DOHH2 (cell line): ENCODE measurements around the gene PIAS1.

Source experiments
- H3F3A ChIP-seq: fragments of 200-600 bp; sonication (generic), shearing (Covaris generic); 2 replicates; pipeline ENCODE4 v1.6.0; 2016; ENCODE audit warnings: antibody characterized with exemption, mild to moderate bottlenecking; ENCODE audit not compliant: control insufficient read depth, insufficient read depth
- H3K27ac ChIP-seq: fragments of 200-600 bp; sonication (generic); 2 replicates; pipeline ENCODE4 v1.5.1; 2014; ENCODE audit warnings: low read depth, mild to moderate bottlenecking, low read length, moderate library complexity
- H3K27me3 ChIP-seq: fragments of 200-600 bp; sonication (generic); 2 replicates; pipeline ENCODE4 v1.6.1; 2014; ENCODE audit warnings: mild to moderate bottlenecking, low read length, mixed read lengths; ENCODE audit not compliant: control insufficient read depth
- H3K36me3 ChIP-seq: fragments of 200-600 bp; sonication (generic); 2 replicates; pipeline ENCODE4 v1.6.1; 2014; ENCODE audit warnings: mild to moderate bottlenecking, low read length, moderate library complexity, mixed read lengths; ENCODE audit not compliant: control insufficient read depth
- H3K4me1 ChIP-seq: fragments of 200-600 bp; sonication (generic); 2 replicates; pipeline ENCODE4 v1.6.1; 2014; ENCODE audit warnings: mild to moderate bottlenecking, low read length, mixed read lengths; ENCODE audit not compliant: control insufficient read depth
- H3K4me2 ChIP-seq: fragments of 200-600 bp; sonication (generic); 2 replicates; pipeline ENCODE4 v1.6.0; 2014; ENCODE audit warnings: mild to moderate bottlenecking, low read length, moderate library complexity
- H3K4me3 ChIP-seq: fragments of 200-600 bp; sonication (generic); 2 replicates; pipeline ENCODE4 v1.5.1; 2014; ENCODE audit warnings: mild to moderate bottlenecking, low read length, mixed read lengths
- H3K79me2 ChIP-seq: fragments of 200-600 bp; sonication (generic); 2 replicates; pipeline ENCODE4 v1.6.1; 2014; ENCODE audit warnings: mild to moderate bottlenecking, low read length, mixed read lengths; ENCODE audit not compliant: control insufficient read depth
- H3K9me2 ChIP-seq: fragments of 200-600 bp; sonication (generic); replicated peaks from 2 replicates; pipeline ENCODE4 v1.6.1; 2014; ENCODE audit warnings: mild to moderate bottlenecking, low read length, mixed read lengths; ENCODE audit not compliant: control insufficient read depth
- H3K9me3 ChIP-seq: fragments of 200-600 bp; sonication (generic); 2 replicates; pipeline ENCODE4 v1.6.1; 2014; ENCODE audit warnings: antibody characterized with exemption, low read length, mixed read lengths; ENCODE audit not compliant: control insufficient read depth, insufficient read depth
- H4K20me1 ChIP-seq: fragments of 200-600 bp; sonication (generic); 2 replicates; pipeline ENCODE4 v1.6.0; 2014; ENCODE audit warnings: low read depth, mild to moderate bottlenecking, antibody characterized with exemption, low read length, moderate library complexity; ENCODE audit not compliant: control insufficient read depth, insufficient read depth
- EZH2phosphoT487 ChIP-seq: fragments of 200-600 bp; sonication (generic); IDR thresholded peaks from 2 replicates; pipeline ENCODE4 v1.6.1; 2017; ENCODE audit warnings: borderline replicate concordance, mild to moderate bottlenecking, antibody characterized with exemption, low read length, moderate library complexity, mixed read lengths
- TF ChIP-seq, protein P1 (sequence below): fragments of 200-600 bp; sonication (generic); IDR thresholded peaks from one replicate; pipeline ENCODE4 v1.5.1; 2014; ENCODE audit warnings: antibody characterized with exemption, mild to moderate bottlenecking, low read depth, low read length; ENCODE audit not compliant: poor library complexity, severe bottlenecking

PIAS1 gene

DNA sequence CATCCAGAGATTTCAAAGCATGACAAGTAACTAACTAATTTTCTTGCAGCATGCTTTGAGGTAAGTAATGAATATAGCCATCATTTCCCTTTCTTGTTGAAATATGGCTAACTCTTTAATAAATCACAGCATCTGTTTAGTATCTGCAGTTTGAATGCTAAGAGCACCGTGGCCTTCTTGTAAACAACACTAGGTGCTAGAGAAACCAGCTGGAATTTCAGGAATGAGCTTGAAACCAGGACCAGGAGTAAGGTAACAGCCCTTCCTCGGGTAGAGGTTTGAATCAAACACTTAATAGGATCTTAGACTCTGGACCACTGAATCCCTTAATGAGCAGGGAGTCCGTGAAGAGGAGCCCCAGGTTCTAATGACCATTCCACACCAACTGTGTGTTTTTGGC, 137.4 kb downstream of the PIAS1 start:
- Histone ChIP-seq H3K27ac (no peak overlapping the region), H3K4me1 (peaks cover 19% of the 10 kb centered on the region), H3F3A (peaks cover 5% of the 10 kb centered on the region), H3K79me2 (no peaks in the 10 kb centered on the region), H3K4me3 (no peak overlapping the region), H3K9me3 (no peaks in the 10 kb centered on the region), H3K9me2 (no peaks in the 10 kb centered on the region), H3K27me3 (no peaks in the 10 kb centered on the region), H3K36me3 (peaks cover 74% of the 10 kb centered on the region), H4K20me1 (no peaks in the 10 kb centered on the region; the same call in 1 of the 2 replicates), H3K4me2 (no peak overlapping the region)
- TF ChIP-seq EZH2phosphoT487: no peak
- TF ChIP-seq, protein P1, sequence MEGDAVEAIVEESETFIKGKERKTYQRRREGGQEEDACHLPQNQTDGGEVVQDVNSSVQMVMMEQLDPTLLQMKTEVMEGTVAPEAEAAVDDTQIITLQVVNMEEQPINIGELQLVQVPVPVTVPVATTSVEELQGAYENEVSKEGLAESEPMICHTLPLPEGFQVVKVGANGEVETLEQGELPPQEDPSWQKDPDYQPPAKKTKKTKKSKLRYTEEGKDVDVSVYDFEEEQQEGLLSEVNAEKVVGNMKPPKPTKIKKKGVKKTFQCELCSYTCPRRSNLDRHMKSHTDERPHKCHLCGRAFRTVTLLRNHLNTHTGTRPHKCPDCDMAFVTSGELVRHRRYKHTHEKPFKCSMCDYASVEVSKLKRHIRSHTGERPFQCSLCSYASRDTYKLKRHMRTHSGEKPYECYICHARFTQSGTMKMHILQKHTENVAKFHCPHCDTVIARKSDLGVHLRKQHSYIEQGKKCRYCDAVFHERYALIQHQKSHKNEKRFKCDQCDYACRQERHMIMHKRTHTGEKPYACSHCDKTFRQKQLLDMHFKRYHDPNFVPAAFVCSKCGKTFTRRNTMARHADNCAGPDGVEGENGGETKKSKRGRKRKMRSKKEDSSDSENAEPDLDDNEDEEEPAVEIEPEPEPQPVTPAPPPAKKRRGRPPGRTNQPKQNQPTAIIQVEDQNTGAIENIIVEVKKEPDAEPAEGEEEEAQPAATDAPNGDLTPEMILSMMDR: no peak

DNA sequence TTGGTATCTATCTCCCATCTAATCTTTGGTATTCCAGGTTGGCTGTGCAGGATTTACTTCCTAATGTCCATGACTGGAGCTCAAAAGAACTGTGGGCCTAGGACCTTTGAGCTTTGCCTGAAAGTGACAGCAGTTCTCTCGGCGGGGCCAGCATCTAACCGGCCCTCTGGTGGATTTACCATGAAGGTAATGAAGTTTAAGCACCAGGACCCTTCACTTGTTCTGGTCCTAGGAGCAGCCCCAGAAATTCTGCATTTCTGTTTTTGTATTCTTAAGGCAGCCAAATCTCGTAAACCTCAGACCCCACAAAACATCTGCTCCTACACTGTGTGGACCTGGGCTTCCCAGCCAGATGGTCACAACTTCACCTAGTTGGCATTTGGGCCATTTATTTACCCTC, 138.0 kb downstream of the PIAS1 start:
- Histone ChIP-seq H3K79me2 (no peaks in the 10 kb centered on the region), H4K20me1 (no peaks in the 10 kb centered on the region; the same call in 1 of the 2 replicates), H3K4me2 (no peak overlapping the region), H3K9me3 (no peaks in the 10 kb centered on the region), H3F3A (peaks cover 5% of the 10 kb centered on the region), H3K27ac (no peak overlapping the region), H3K27me3 (no peaks in the 10 kb centered on the region), H3K36me3 (peaks cover 68% of the 10 kb centered on the region), H3K4me3 (no peak overlapping the region), H3K4me1 (peaks cover 19% of the 10 kb centered on the region), H3K9me2 (no peaks in the 10 kb centered on the region)
- TF ChIP-seq, protein P1: no peak
- no peak for TF ChIP-seq EZH2phosphoT487

DNA sequence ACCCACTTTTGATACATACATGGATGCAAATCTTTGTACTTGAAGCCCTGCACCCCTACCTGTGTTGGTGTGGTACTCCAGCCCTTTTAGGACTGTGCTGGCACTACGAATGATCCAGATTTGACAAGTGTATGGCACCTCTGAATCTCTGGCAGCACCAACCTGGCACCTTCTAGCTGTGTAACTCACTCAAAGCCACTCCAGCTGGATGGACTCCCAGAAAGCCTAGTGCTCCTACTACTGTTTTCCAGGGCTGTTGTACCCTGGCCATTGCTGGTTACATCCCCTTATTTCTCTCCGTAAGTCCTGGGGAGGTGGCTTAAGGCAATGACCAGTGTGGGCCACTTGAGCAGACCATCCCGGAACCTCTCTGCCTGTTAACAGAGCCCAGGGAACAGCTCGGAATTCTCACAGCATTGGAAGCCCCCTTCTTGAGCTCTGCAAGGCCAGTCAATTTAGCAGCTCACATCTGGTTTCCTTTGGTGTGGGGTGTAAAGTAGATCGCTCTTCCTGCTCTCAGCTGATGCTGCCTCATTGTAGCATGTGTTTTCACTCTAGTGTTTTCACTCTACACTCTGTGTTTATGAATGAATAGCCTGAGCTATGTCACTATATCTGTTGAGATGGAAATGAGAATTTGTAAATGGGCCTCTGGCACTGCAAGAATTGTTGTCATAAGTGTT, 138.8 kb downstream of the PIAS1 start:
- H3K27me3 ChIP-seq: no peaks in the 10 kb centered on the region
- H3K27ac ChIP-seq: no peak overlapping the region
- H3K36me3 ChIP-seq: peaks cover 60% of the 10 kb centered on the region
- no peak overlapping the region for H3K4me2 ChIP-seq
- TF ChIP-seq, protein P1: no peak
- no peak for TF ChIP-seq EZH2phosphoT487
- H4K20me1 ChIP-seq: no peaks in the 10 kb centered on the region; the same call in 1 of the 2 replicates
- peaks cover 5% of the 10 kb centered on the region for H3F3A ChIP-seq
- H3K4me3 ChIP-seq: no peak overlapping the region
- H3K9me2 ChIP-seq: no peaks in the 10 kb centered on the region
- peaks cover 14% of the 10 kb centered on the region for H3K4me1 ChIP-seq
- no peaks in the 10 kb centered on the region for H3K79me2 ChIP-seq
- H3K9me3 ChIP-seq: no peaks in the 10 kb centered on the region
